Heart right ventricle (tissue), 16 donors: Measurements from ENCODE around the gene WNK3. TPM values are rescaled to one million over a fixed set of nuclear protein-coding genes. Genes with fewer than 3 reads are reported as not detected.
A peak's percentile ranks its signal among the peaks of the same experiment; 100 is the strongest.

Experiments
- ATAC-seq, 8 donors: fragments of 200-7000 bp; cut with Tn5 transposase; one replicate each; pipeline ENCODE4 v1.9.1; 2020; ENCODE audit warnings: mild to moderate bottlenecking in 8 of 8, moderate library complexity in 8 of 8, moderate number of reproducible peaks in 1 of 8
- DNase-seq, 2 donors: peaks; one replicate each; pipeline ENCODE4 v3.0.0-alpha.2; 2020
- H3K27ac ChIP-seq, 10 donors: fragments of 200-600 bp; sonication (generic) in 2 of 10; one replicate each; pipeline versions ENCODE4 v1.5.0 to v1.8.0; 2020 to 2022; ENCODE audit warnings: mild to moderate bottlenecking in 3 of 10
- H3K27me3 ChIP-seq, 7 donors: fragments of 200-600 bp; one replicate each; pipeline ENCODE4 v1.8.0; 2021 to 2022; ENCODE audit warnings: mild to moderate bottlenecking in 2 of 7
- H3K36me3 ChIP-seq, 9 donors: fragments of 200-600 bp; sonication (generic) in 1 of 9; one replicate each; pipeline versions ENCODE4 v1.5.0 to v1.8.0; 2020 to 2022; ENCODE audit warnings: mild to moderate bottlenecking in 2 of 9
- H3K4me1 ChIP-seq, 9 donors: fragments of 200-600 bp; sonication (generic) in 1 of 9; one replicate each; pipeline versions ENCODE4 v1.5.0 to v1.8.0; 2020 to 2022; ENCODE audit warnings: mild to moderate bottlenecking in 4 of 9
- H3K4me3 ChIP-seq, 10 donors: fragments of 200-600 bp; sonication (generic) in 2 of 10; one replicate each; pipeline versions ENCODE4 v1.5.0 to v1.8.0; 2020 to 2022; ENCODE audit warnings: mild to moderate bottlenecking in 7 of 10, moderate library complexity in 2 of 10
- H3K9me3 ChIP-seq, 11 donors: fragments of 200-600 bp in 10 of 11; sonication (generic) in 2 of 11; one replicate each; pipeline versions ENCODE4 v1.5.0 to v1.8.0; 2013 to 2022; ENCODE audit warnings: mild to moderate bottlenecking in 2 of 11, control low read depth in 1 of 11, moderate library complexity in 1 of 11
- CTCF ChIP-seq, 9 donors: fragments of 200-600 bp; sonication (generic) in 2 of 9; IDR thresholded peaks; one replicate each; pipeline versions ENCODE4 v1.5.0 to v1.8.0; 2021 to 2022; ENCODE audit warnings: antibody characterized with exemption in 9 of 9, mild to moderate bottlenecking in 5 of 9, moderate library complexity in 1 of 9
- WGBS, 2 donors: extraction: QIAGEN DNeasy Blood & Tissue Kit; methylation state at CpG; one replicate each; pipeline ENCODE4 v1.1.7; 2013; ENCODE audit warnings: inconsistent platforms in 1 of 2; 5-methylcytosine and 5-hydroxymethylcytosine counted together
- intact Hi-C, 10 donors: fragments of 100-400 bp; cut with DNase I; formaldehyde crosslinking; loops; one replicate each; pipeline versions ENCODE4 v1.11.1 to v1.14.2; 2022
- polyA plus RNA-seq, 2 donors: library from polyadenylated mRNA; stranded (reverse); fragments of 200-250 nt; gene quantifications; one replicate each; pipeline ENCODE4 v1.2.3, GENCODE V29; 2013
- total RNA-seq, 10 donors: library from RNA; stranded (reverse); fragmentation: NEBNext Ultra II Directional in 3 of 10; extraction: Animal tissue kit (Norgen Biotek cat#: 25700) in 3 of 10; gene quantifications; one replicate each; pipeline versions ENCODE4 v1.2.1 to v1.2.4, GENCODE V29; 2021 to 2023
- donor health status: Arrhythmogenic right ventricular cardiomyopathy.
- donor health status: ischemic (EF 13 %, LVEDD 7.1; RV severe dilation, severe dysfunction).
- donor health status: healthy with polysubstance abuse.
- donor health status: DM: no; HTN: yes; CAD: no.
- donor health status: DM: no; HTN: no; CAD: no.
- donor health status: ischemic (EF 25% LVEDD 6.9; RV normal size, moderate dysfunction).
- donor health status: ischemic (EF 25% LVEDD 5.7; RV mildly dilated, moderate dysfunction).
- donor health status: healthy.
- donor health status: DM: yes; HTN: yes; CAD: no.
- donor health status: Ischemic cardiomyopathy.
- donor health status: ischemic (EF 35%, LVEDD 5.7; RV mildly dilated, moderate dysfunction).
- donor health status: nonischemic (EF 11% LVEDD 7.7; RV severe dilation, severe dysfunction).
- donor health status: DM: yes; HTN: yes; CAD: no.
- donor health status: PGD.
- donor health status: ischemic (EF 29% LVEDD 5.4; RV normal size, mild dysfunction).
- donor health status: nonischemic (EF 23%, LVEDD 6.1; RV moderate dilation, normal function).

The WNK3 gene
- total and polyA plus RNA-seq, 12 donors = 0.19 to 2.3 (median 0.36) TPM

- Histone ChIP-seq H3K27ac (peak overlapping the region in 1 of 10 donors; percentile 3), H3K4me3 (no peak overlapping the region), H3K27me3 (no peaks in the 10 kb centered on the region), H3K36me3 (peaks cover 0 to 11% (median 0%) of the 10 kb centered on the region in 9 donors), H3K4me1 (peaks cover 0 to 39% (median 24%) of the 10 kb centered on the region in 9 donors), H3K9me3 (no peaks in the 10 kb centered on the region)
- 65 to 72% methylated on average over 5 of the region's 5 CpGs for WGBS, 2 donors
- intact Hi-C loops = loop anchor here in 1 of 10 donors (10.0 kb wide), 1 partner anchor 134 kb away; the partner anchor contains the start of gene PHF8
- no peak for TF ChIP-seq CTCF (IDR thresholded peaks at IDR 0.05)
- no peak for ATAC-seq
- DNase-seq = no peak
These were observed 179.5 kb downstream of the WNK3 start for GRCh38 chrX:54178100-54178940.

- DNase-seq = no peak
- no peak for TF ChIP-seq CTCF (IDR thresholded peaks at IDR 0.05)
- H3K36me3 ChIP-seq = peaks cover 0 to 11% (median 0%) of the 10 kb centered on the region in 9 donors
- no peaks in the 10 kb centered on the region for H3K9me3 ChIP-seq
- peaks cover 0 to 39% (median 24%) of the 10 kb centered on the region in 9 donors for H3K4me1 ChIP-seq
- peak overlapping the region in 1 of 10 donors; percentile 3 for H3K27ac ChIP-seq
- ATAC-seq = no peak
- intact Hi-C loops = loop anchor here in 1 of 10 donors (10.0 kb wide), 1 partner anchor 133 kb away; the partner anchor contains the start of gene PHF8
- no peak overlapping the region for H3K4me3 ChIP-seq
- no peaks in the 10 kb centered on the region for H3K27me3 ChIP-seq
- 73 to 78% methylated on average over 3 of the region's 3 CpGs for WGBS, 2 donors
These were observed 180.5 kb downstream of the WNK3 start for GRCh38 chrX:54177306-54177705.

GRCh38 chrX:54173791-54174190 is 184.1 kb downstream of the WNK3 start:
- intact Hi-C loops = loop anchor here in 1 of 10 donors (10.0 kb wide), 1 partner anchor 129 kb away; the partner anchor contains the start of gene PHF8
- H3K9me3 ChIP-seq = no peaks in the 10 kb centered on the region
- H3K27me3 ChIP-seq = no peaks in the 10 kb centered on the region
- no peak overlapping the region for H3K4me3 ChIP-seq
- 73 to 76% methylated on average over 3 of the region's 3 CpGs for WGBS, 2 donors
- no peak for TF ChIP-seq CTCF (IDR thresholded peaks at IDR 0.05)
- peaks cover 0 to 11% (median 0%) of the 10 kb centered on the region in 9 donors for H3K36me3 ChIP-seq
- H3K27ac ChIP-seq = no peak overlapping the region
- DNase-seq (no peak), ATAC-seq (no peak)
- peaks cover 0 to 13% (median 0%) of the 10 kb centered on the region in 9 donors for H3K4me1 ChIP-seq

- DNase-seq (no peak), ATAC-seq (no peak)
- 93 to 95% methylated on average over 3 of the region's 3 CpGs for WGBS, 2 donors
- no peak overlapping the region for H3K4me3 ChIP-seq
- H3K36me3 ChIP-seq = peaks cover 0 to 11% (median 0%) of the 10 kb centered on the region in 9 donors
- intact Hi-C loops = loop anchor here in 1 of 10 donors (10.0 kb wide), 1 partner anchor 128 kb away; the partner anchor contains the start of gene PHF8
- H3K4me1 ChIP-seq = no peaks in the 10 kb centered on the region
- H3K27me3 ChIP-seq = no peaks in the 10 kb centered on the region
- no peak for TF ChIP-seq CTCF (IDR thresholded peaks at IDR 0.05)
- no peak overlapping the region for H3K27ac ChIP-seq
- no peaks in the 10 kb centered on the region for H3K9me3 ChIP-seq
These were observed 185.4 kb downstream of the WNK3 start for GRCh38 chrX:54172455-54172854.
